Sigmoid colon (tissue), 7 donors: ENCODE measurements around the gene LHFPL6. TPM values are rescaled to one million over a fixed set of nuclear protein-coding genes. Genes with fewer than 3 reads are reported as not detected.

ENCODE experiments used
- DNase-seq: peaks from one replicate; pipeline ENCODE4 v3.0.0-alpha.2; 2019
- H3K27ac ChIP-seq, 4 donors: fragments of 200-600 bp; sonication (generic); one replicate each; pipeline ENCODE4 v1.5.1; 2016 to 2019; ENCODE audit warnings: mild to moderate bottlenecking in 1 of 4
- H3K27me3 ChIP-seq, 3 donors: fragments of 200-600 bp; sonication (generic); one replicate each; pipeline ENCODE4 v1.5.1; 2019; ENCODE audit warnings: mild to moderate bottlenecking in 1 of 3
- H3K36me3 ChIP-seq, 4 donors: fragments of 200-600 bp; sonication (generic); one replicate each; pipeline ENCODE4 v1.5.1; 2016 to 2019
- H3K4me1 ChIP-seq, 4 donors: fragments of 200-600 bp; sonication (generic); one replicate each; pipeline ENCODE4 v1.5.1; 2017 to 2019
- H3K4me3 ChIP-seq, 4 donors: fragments of 200-600 bp; sonication (generic); one replicate each; pipeline ENCODE4 v1.5.1; 2017 to 2019; ENCODE audit warnings: mild to moderate bottlenecking in 2 of 4, moderate library complexity in 1 of 4
- H3K9me3 ChIP-seq, 4 donors: fragments of 200-600 bp in 3 of 4; sonication (generic) in 3 of 4; one replicate each; pipeline versions ENCODE4 v1.5.1 to v1.6.1; 2013 to 2019
- CTCF ChIP-seq, 4 experiments: fragments of 450-650 bp in 3 of 4; fragments of 200-600 bp in 1 of 4; IDR thresholded peaks; one replicate each; pipeline ENCODE4 v1.5.1; 2016 to 2019; ENCODE audit warnings: antibody characterized with exemption in 4 of 4, mild to moderate bottlenecking in 3 of 4, moderate library complexity in 2 of 4
- EP300 ChIP-seq, 4 donors: sonication (generic); formaldehyde crosslinking; IDR thresholded peaks; one replicate each; pipeline ENCODE4 v1.6.1; 2017; ENCODE audit warnings: antibody characterized with exemption in 4 of 4
- POLR2A ChIP-seq, 2 donors: fragments of 450-650 bp; IDR thresholded peaks; one replicate each; pipeline ENCODE4 v1.6.1; 2016; ENCODE audit warnings: antibody characterized with exemption in 2 of 2, mild to moderate bottlenecking in 2 of 2, moderate library complexity in 2 of 2
- POLR2AphosphoS5 ChIP-seq, 4 donors: sonication (generic); formaldehyde crosslinking; IDR thresholded peaks; one replicate each; pipeline ENCODE4 v1.6.1; 2017; ENCODE audit warnings: antibody characterized with exemption in 4 of 4
- WGBS, 2 donors: extraction: QIAGEN DNeasy Blood & Tissue Kit; methylation state at CpG; one replicate each; pipeline ENCODE4 v1.1.7; 2013; 5-methylcytosine and 5-hydroxymethylcytosine counted together
- intact Hi-C: fragments of 100-400 bp; cut with DNase I; formaldehyde crosslinking; loops from one replicate; pipeline ENCODE4 v1.15.1; 2023
- polyA plus RNA-seq, 3 donors: library from polyadenylated mRNA; stranded (reverse); fragments of 200-250 nt; gene quantifications; one replicate each; pipeline ENCODE4 v1.2.3, GENCODE V29; 2013
- total RNA-seq, 4 donors: library from RNA; depleted of rRNA; stranded (reverse); fragments of >200 nt; gene quantifications; one replicate each; pipeline ENCODE4 v1.1.0, GENCODE V29; 2016
- donor health status: healthy with polysubstance abuse.
- donor health status: Bipolar disorder and iron deficiency.
- donor health status: healthy.

The LHFPL6 gene
- total and polyA plus RNA-seq, 7 donors, result 2.5 to 69.2 (median 41.7) TPM

GRCh38 chr13:39566216-39566869, 36.6 kb downstream of the LHFPL6 start:
- H3K36me3 ChIP-seq, result no peaks in the 10 kb centered on the region

GRCh38 chr13:39565036-39565949, 37.7 kb downstream of the LHFPL6 start:
- Histone ChIP-seq H3K4me1 (peaks cover 0 to 55% (median 29%) of the 10 kb centered on the region in 4 donors), H3K36me3 (no peaks in the 10 kb centered on the region), H3K27ac (peak overlapping the region in 2 of 4 donors; percentile 41 to 67), H3K4me3 (peak overlapping the region in 1 of 4 donors; percentile 9), H3K9me3 (no peaks in the 10 kb centered on the region), H3K27me3 (no peaks in the 10 kb centered on the region)
- TF ChIP-seq POLR2AphosphoS5 (IDR thresholded peaks at IDR 0.05) (peak in 1 of 4 donors; percentile 11), EP300 (IDR thresholded peaks at IDR 0.05) (no peak), POLR2A (IDR thresholded peaks at IDR 0.05) (no peak), CTCF (IDR thresholded peaks at IDR 0.05) (no peak)
- WGBS, 2 donors, result 44 to 63% methylated on average over 6 of the region's 6 CpGs
- intact Hi-C loops, result no loop called here
- DNase-seq, result no peak

More at GRCh38 chr13:39566216-39566869, 36.6 kb downstream of the LHFPL6 start:
- Histone ChIP-seq H3K27ac (peak overlapping the region in 2 of 4 donors; percentile 41 to 67), H3K4me1 (peaks cover 0 to 55% (median 29%) of the 10 kb centered on the region in 4 donors), H3K27me3 (no peaks in the 10 kb centered on the region), H3K9me3 (no peaks in the 10 kb centered on the region), H3K4me3 (no peak overlapping the region)
- WGBS, 2 donors, result 75 to 94% methylated on average over 8 of the region's 8 CpGs
- intact Hi-C loops, result no loop called here
- no peak for TF ChIP-seq EP300 (IDR thresholded peaks at IDR 0.05)
- no peak for DNase-seq

- DNase-seq, result no peak
- no peaks in the 10 kb centered on the region for H3K9me3 ChIP-seq
- peaks cover 0 to 51% (median 29%) of the 10 kb centered on the region in 4 donors for H3K4me1 ChIP-seq
- intact Hi-C loops, result no loop called here
- TF ChIP-seq CTCF (IDR thresholded peaks at IDR 0.05) (no peak), POLR2AphosphoS5 (IDR thresholded peaks at IDR 0.05) (no peak), EP300 (IDR thresholded peaks at IDR 0.05) (no peak), POLR2A (IDR thresholded peaks at IDR 0.05) (no peak)
- no peak overlapping the region for H3K27ac ChIP-seq
- no peaks in the 10 kb centered on the region for H3K36me3 ChIP-seq
- WGBS, 2 donors, result 88 to 90% methylated on average over 1 of the region's 1 CpG
- H3K4me3 ChIP-seq, result no peak overlapping the region
- H3K27me3 ChIP-seq, result no peaks in the 10 kb centered on the region
Measured at GRCh38 chr13:39563470-39563735, 39.6 kb downstream of the LHFPL6 start.

GRCh38 chr13:39561971-39562370, 41.0 kb downstream of the LHFPL6 start:
- Histone ChIP-seq H3K9me3 (no peaks in the 10 kb centered on the region), H3K27ac (no peak overlapping the region), H3K27me3 (no peaks in the 10 kb centered on the region), H3K4me3 (no peak overlapping the region), H3K4me1 (peaks cover 0 to 42% (median 25%) of the 10 kb centered on the region in 4 donors), H3K36me3 (no peaks in the 10 kb centered on the region)
- no peak for DNase-seq
- TF ChIP-seq POLR2A (IDR thresholded peaks at IDR 0.05) (no peak), CTCF (IDR thresholded peaks at IDR 0.05) (no peak), POLR2AphosphoS5 (IDR thresholded peaks at IDR 0.05) (no peak), EP300 (IDR thresholded peaks at IDR 0.05) (no peak)
- intact Hi-C loops, result no loop called here
- WGBS, 2 donors, result 60 to 83% methylated on average over 1 of the region's 1 CpG

GRCh38 chr13:39559847-39560246, 43.1 kb downstream of the LHFPL6 start:
- Histone ChIP-seq H3K27me3 (no peaks in the 10 kb centered on the region), H3K9me3 (no peaks in the 10 kb centered on the region), H3K4me1 (peaks cover 0 to 23% (median 11%) of the 10 kb centered on the region in 4 donors), H3K36me3 (no peaks in the 10 kb centered on the region), H3K27ac (no peak overlapping the region), H3K4me3 (no peak overlapping the region)
- DNase-seq, result no peak
- intact Hi-C loops, result no loop called here
- 92 to 95% methylated on average over 3 of the region's 3 CpGs for WGBS, 2 donors
- TF ChIP-seq POLR2A (IDR thresholded peaks at IDR 0.05), result no peak
- no peak for TF ChIP-seq CTCF (IDR thresholded peaks at IDR 0.05)
- TF ChIP-seq POLR2AphosphoS5 (IDR thresholded peaks at IDR 0.05), result no peak
- TF ChIP-seq EP300 (IDR thresholded peaks at IDR 0.05), result no peak
